H1 (cell line): ENCODE results near the gene UGT1A7. TPM values are rescaled to one million over a fixed set of nuclear protein-coding genes. Genes with fewer than 3 reads are reported as not detected.

Source experiments
- CTCF ChIA-PET: fragments of 300-600 bp; sonication (Branson Sonifier 250); formaldehyde crosslinking; loops from one replicate; lab custom pipeline; 2021; ENCODE audit not compliant: partially characterized antibody; lab: Charles Lee
- POLR2A ChIA-PET: fragments of 300-600 bp; sonication (Branson Sonifier 250); formaldehyde crosslinking; loops from one replicate; lab custom pipeline; 2021; ENCODE audit warnings: inconsistent platforms; ENCODE audit not compliant: partially characterized antibody; lab: Charles Lee
- DNase-seq, 2 experiments: peaks; one replicate each; pipeline versions ENCODE4 v3.0.0 to v3.0.0-alpha.2; 2010 to 2022; ENCODE audit warnings: low spot score in 2 of 2, low read depth in 1 of 2, mixed read lengths in 1 of 2
- FAIRE-seq: peaks from 2 replicates; lab custom pipeline; 2011; peaks lifted over from hg19 to GRCh38; lab: Jason Lieb, UNC
- H2AFZ ChIP-seq: 2 replicates; pipeline ENCODE4 v1.8.1; 2012; ENCODE audit warnings: low read length, inconsistent platforms
- H2AK5ac ChIP-seq: 2 replicates; pipeline ENCODE4 v1.6.1; 2013; ENCODE audit warnings: low read depth, low read length
- H2BK120ac ChIP-seq: replicated peaks from 2 replicates; pipeline ENCODE3; 2013; ENCODE audit warnings: low read depth, low read length, inconsistent platforms
- H2BK12ac ChIP-seq: 2 replicates; pipeline ENCODE4 v1.6.1; 2013; ENCODE audit warnings: low read depth, low read length
- H2BK15ac ChIP-seq: 2 replicates; pipeline ENCODE4 v1.6.1; 2013; ENCODE audit warnings: low read length
- H2BK20ac ChIP-seq: 2 replicates; pipeline ENCODE4 v1.6.1; 2013; ENCODE audit warnings: low read length
- H2BK5ac ChIP-seq: 2 replicates; pipeline ENCODE4 v1.6.1; 2013; ENCODE audit warnings: low read depth, low read length
- H3K14ac ChIP-seq: 2 replicates; pipeline ENCODE4 v1.6.1; 2013; ENCODE audit warnings: inconsistent platforms; ENCODE audit not compliant: insufficient read length
- H3K18ac ChIP-seq: 2 replicates; pipeline ENCODE4 v1.6.1; 2013; ENCODE audit warnings: low read length; ENCODE audit errors: extremely low read depth
- H3K23ac ChIP-seq: 2 replicates; pipeline ENCODE4 v1.6.1; 2013; ENCODE audit warnings: inconsistent platforms; ENCODE audit not compliant: insufficient read length
- H3K23me2 ChIP-seq: 2 replicates; pipeline ENCODE4 v1.6.1; 2013; ENCODE audit warnings: low read depth, low read length
- H3K27ac ChIP-seq: 2 replicates; pipeline ENCODE4 v1.6.1; 2011; ENCODE audit warnings: low read depth, low read length, inconsistent platforms
- H3K27me3 ChIP-seq, 4 experiments: replicated peaks in 1 of 4; 1 replicate in 1 of 4; 2 replicates in 3 of 4; pipeline versions ENCODE4 v1.6.1 to v1.8.1; 2011 to 2013; ENCODE audit warnings: low read length in 3 of 4, mild to moderate bottlenecking in 3 of 4, inconsistent platforms in 2 of 4, mixed read lengths in 2 of 4, moderate library complexity in 1 of 4; ENCODE audit not compliant: control insufficient read depth in 3 of 4, insufficient read depth in 3 of 4; ENCODE audit errors: extremely low read depth in 1 of 4
- H3K36me3 ChIP-seq, 4 experiments: 2 replicates each; pipeline versions ENCODE4 v1.6.1 to v1.8.1; 2011 to 2013; ENCODE audit warnings: mild to moderate bottlenecking in 4 of 4, low read length in 3 of 4, moderate library complexity in 2 of 4, control low read depth in 1 of 4, inconsistent platforms in 1 of 4; ENCODE audit not compliant: insufficient read depth in 4 of 4, control insufficient read depth in 2 of 4
- H3K4ac ChIP-seq: replicated peaks from 2 replicates; pipeline ENCODE3; 2013; ENCODE audit warnings: low read length, low read depth, mixed read lengths, inconsistent platforms; ENCODE audit not compliant: insufficient read length
- H3K4me1 ChIP-seq, 4 experiments: replicated peaks in 1 of 4; 1 replicate in 1 of 4; 2 replicates in 3 of 4; pipeline versions ENCODE4 v1.6.1 to v1.8.1; 2011 to 2013; ENCODE audit warnings: low read length in 3 of 4, inconsistent platforms in 2 of 4, mixed read lengths in 1 of 4; ENCODE audit not compliant: insufficient read depth in 4 of 4, control insufficient read depth in 3 of 4
- H3K4me2 ChIP-seq, 2 experiments: 2 replicates each; pipeline versions ENCODE4 v1.6.1 to v1.8.1; 2011 to 2013; ENCODE audit warnings: low read depth in 2 of 2, low read length in 2 of 2, control low read depth in 1 of 2, inconsistent platforms in 1 of 2, mild to moderate bottlenecking in 1 of 2; ENCODE audit not compliant: insufficient read depth in 1 of 2
- H3K4me3 ChIP-seq, 4 experiments: fragments of 200-600, 300-600 bp in 1 of 4; sonication (generic), shearing (Covaris generic), sonication (Bioruptor Twin) in 1 of 4; 2 replicates each; pipeline versions ENCODE4 v1.5.1 to v1.8.1; 2011 to 2016; ENCODE audit warnings: low read length in 4 of 4, low read depth in 3 of 4, control low read depth in 2 of 4, inconsistent platforms in 2 of 4, mild to moderate bottlenecking in 2 of 4, mixed read lengths in 1 of 4, moderate library complexity in 1 of 4; ENCODE audit not compliant: insufficient read depth in 2 of 4; ENCODE audit errors: extremely low read depth in 1 of 4
- H3K56ac ChIP-seq: replicated peaks from 2 replicates; pipeline ENCODE3; 2013; ENCODE audit warnings: low read depth, mild to moderate bottlenecking, mixed read lengths, low read length, inconsistent platforms; ENCODE audit not compliant: insufficient read length
- H3K79me1 ChIP-seq: 2 replicates; pipeline ENCODE4 v1.6.1; 2013; ENCODE audit warnings: low read depth, low read length, control low read depth
- H3K79me2 ChIP-seq, 2 experiments: 2 replicates each; pipeline versions ENCODE4 v1.6.1 to v1.8.1; 2012 to 2013; ENCODE audit warnings: low read length in 2 of 2, mild to moderate bottlenecking in 2 of 2, inconsistent platforms in 1 of 2; ENCODE audit not compliant: insufficient read depth in 2 of 2, control insufficient read depth in 1 of 2
- H3K9ac ChIP-seq, 4 experiments: replicated peaks in 1 of 4; 1 replicate in 1 of 4; 2 replicates in 3 of 4; pipeline versions ENCODE4 v1.6.1 to v1.8.1; 2011 to 2013; ENCODE audit warnings: low read depth in 3 of 4, low read length in 3 of 4, control low read depth in 2 of 4, mild to moderate bottlenecking in 2 of 4, moderate library complexity in 2 of 4, inconsistent platforms in 1 of 4; ENCODE audit errors: extremely low read depth in 1 of 4
- H3K9me3 ChIP-seq, 2 experiments: 2 replicates each; pipeline versions ENCODE4 v1.6.1 to v1.8.1; 2012 to 2013; ENCODE audit warnings: mild to moderate bottlenecking in 2 of 2, moderate library complexity in 2 of 2, control low read depth in 1 of 2, inconsistent platforms in 1 of 2, low read depth in 1 of 2, low read length in 1 of 2, mixed read lengths in 1 of 2; ENCODE audit not compliant: insufficient read depth in 2 of 2
- H4K20me1 ChIP-seq, 2 experiments: replicated peaks in 1 of 2; 2 replicates each; pipeline versions ENCODE3 to v1.8.1; 2011 to 2013; ENCODE audit warnings: inconsistent platforms in 2 of 2, low read length in 2 of 2, mild to moderate bottlenecking in 1 of 2; ENCODE audit not compliant: insufficient read depth in 2 of 2, control insufficient read depth in 1 of 2
- H4K5ac ChIP-seq: 2 replicates; pipeline ENCODE4 v1.6.1; 2013; ENCODE audit warnings: low read length, low read depth, mixed read lengths, inconsistent platforms; ENCODE audit not compliant: insufficient read length
- H4K8ac ChIP-seq: 2 replicates; pipeline ENCODE4 v1.8.0; 2013; ENCODE audit warnings: mild to moderate bottlenecking, moderate library complexity, low read length, inconsistent platforms; ENCODE audit not compliant: insufficient read depth; ENCODE audit errors: extremely low read depth
- H4K91ac ChIP-seq: replicated peaks from 2 replicates; pipeline ENCODE3; 2013; ENCODE audit warnings: low read length, mixed read lengths, inconsistent platforms; ENCODE audit not compliant: insufficient read length
- WGBS, 2 experiments: shearing (Covaris generic) in 1 of 2; methylation state at CpG; one replicate each; pipeline versions ENCODE4 v1.1.6 to v1.1.7; 2013 to 2015; ENCODE audit warnings: low lambda C conversion rate in 2 of 2, mixed read lengths in 2 of 2, inconsistent platforms in 1 of 2, low coverage in 1 of 2, missing lambda C conversion rate in 1 of 2; ENCODE audit not compliant: insufficient replicate concordance in 2 of 2, insufficient coverage in 1 of 2, insufficient read length in 1 of 2; ENCODE audit errors: extremely low coverage in 1 of 2, missing lambda C conversion rate in 1 of 2; 5-methylcytosine and 5-hydroxymethylcytosine counted together
- polyA plus RNA-seq, 7 experiments: library from polyadenylated mRNA; depleted of rRNA in 3 of 7; stranded (reverse) in 5 of 7; unstranded in 2 of 7; fragments of >200 nt in 5 of 7; fragments of 200-250 nt in 2 of 7; gene quantifications; 1 replicate in 5 of 7; 2 replicates in 1 of 7; 4 replicates in 1 of 7; pipeline versions ENCODE4 v1.2.1 to v1.2.3, GENCODE V29; 2011 to 2013; ENCODE audit warnings: missing spikeins in 2 of 7, mixed read lengths in 2 of 7
- total RNA-seq: library from RNA; stranded (reverse); fragmentation: NEBNext Ultra II Directional; extraction: Animal tissue kit (Norgen Biotek cat#: 25700); gene quantifications from 2 replicates; pipeline ENCODE4 v1.2.1, GENCODE V29; 2021
- TF ChIP-seq, protein P1 (sequence below): IDR thresholded peaks from 2 replicates; pipeline ENCODE4 v1.6.1; 2011; ENCODE audit warnings: low read depth, mild to moderate bottlenecking, low read length; ENCODE audit not compliant: insufficient read depth

UGT1A7 gene
- total and polyA plus RNA-seq, 2 of the 8 experiments (the other 6 are each of a cell fraction or from before 2014, with no cell fraction given): not detected

GRCh38 chr2:233789554-233789953 lies 107.9 kb downstream of the UGT1A7 start:
- Histone ChIP-seq H4K5ac (no peak overlapping the region), H3K4me2 (no peak overlapping the region), H3K23me2 (no peaks in the 10 kb centered on the region), H3K23ac (no peak overlapping the region), H2BK120ac (no peak overlapping the region), H3K4me1 (no peaks in the 10 kb centered on the region), H3K18ac (no peak overlapping the region), H2AK5ac (no peak overlapping the region), H3K79me1 (no peaks in the 10 kb centered on the region), H3K4me3 (no peak overlapping the region)
- CTCF ChIA-PET: interaction anchor here (0.6 to 1.2 kb wide), 2 partner anchors 43 to 506 kb away, joined by 3 to 4 read pairs; no protein-coding TSS in a partner anchor
- TF ChIP-seq, protein P1, sequence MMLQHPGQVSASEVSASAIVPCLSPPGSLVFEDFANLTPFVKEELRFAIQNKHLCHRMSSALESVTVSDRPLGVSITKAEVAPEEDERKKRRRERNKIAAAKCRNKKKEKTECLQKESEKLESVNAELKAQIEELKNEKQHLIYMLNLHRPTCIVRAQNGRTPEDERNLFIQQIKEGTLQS: no peak
- TF ChIP-seq, all 59 proteins: peak for 0
- Histone ChIP-seq H3K27me3 (no peaks in the 10 kb centered on the region), H3K14ac (no peak overlapping the region), H3K9me3 (peaks cover 0 to 5% of the 10 kb centered on the region in 2 experiments; a peak in 2 of 4 replicates), H2BK12ac (no peak overlapping the region), H3K79me2 (no peaks in the 10 kb centered on the region), H3K36me3 (no peaks in the 10 kb centered on the region), H3K27ac (no peak overlapping the region), H4K20me1 (no peaks in the 10 kb centered on the region), H2BK15ac (no peak overlapping the region), H2BK5ac (no peak overlapping the region), H2AFZ (no peak overlapping the region), H3K4ac (no peak overlapping the region), H4K91ac (no peak overlapping the region), H3K56ac (no peak overlapping the region), H2BK20ac (no peak overlapping the region), H3K9ac (no peak overlapping the region), H4K8ac (no peak overlapping the region)
- 94% methylated on average over 5 of the region's 7 CpGs; no CpG with 5 or more reads in 1 of the 2 experiments for WGBS, 2 experiments
- DNase-seq (peak in 1 of 2 experiments; percentile 22), FAIRE-seq (no peak)
- POLR2A ChIA-PET: no interaction called here
